T-helper 1 cell (primary cell): Measurements from ENCODE around the gene KRTAP7-1.
A peak's percentile ranks its signal among the peaks of the same experiment; 100 is the strongest.

ENCODE experiments used
- DNase-seq, 5 donors: peaks; one replicate each; pipeline ENCODE4 v3.0.0-alpha.2; 2012 to 2020
- total RNA-seq, 4 donors: gene quantifications; one replicate each; lab custom pipeline; 2026; lab: John Stamatoyannopoulos, UW

Gene KRTAP7-1
- 0 reads per million in 4 donors for total RNA-seq

DNA sequence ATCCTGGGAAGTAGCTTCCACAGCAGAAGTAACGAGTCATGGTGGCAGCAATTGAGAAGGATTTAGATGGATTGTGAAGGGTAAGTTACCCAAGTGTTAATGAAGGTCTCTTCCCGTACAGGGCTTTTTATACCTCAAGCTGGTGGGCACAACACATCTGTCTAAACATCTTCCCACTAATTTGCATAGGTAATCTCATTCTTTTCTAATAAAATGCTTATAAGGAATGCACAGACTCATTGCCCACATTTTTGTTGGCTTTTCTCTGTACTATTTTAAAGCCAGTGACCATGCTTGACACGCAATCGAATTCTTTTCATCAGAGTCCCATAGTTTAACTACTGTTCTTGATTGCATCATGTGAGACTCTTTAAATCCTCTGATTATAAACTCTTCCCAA is at the start of gene KRTAP7-1:
TSS of gene KRTAP7-1 (minus strand) at position 101 of the 400 bp plus-strand sequence. CDS start at position 40, 61 bp downstream.
- no peak for DNase-seq

- DNase-seq, result no peak
Measured at GRCh38 chr21:30874526-30874925, 45.0 kb upstream of the KRTAP7-1 start.

DNA sequence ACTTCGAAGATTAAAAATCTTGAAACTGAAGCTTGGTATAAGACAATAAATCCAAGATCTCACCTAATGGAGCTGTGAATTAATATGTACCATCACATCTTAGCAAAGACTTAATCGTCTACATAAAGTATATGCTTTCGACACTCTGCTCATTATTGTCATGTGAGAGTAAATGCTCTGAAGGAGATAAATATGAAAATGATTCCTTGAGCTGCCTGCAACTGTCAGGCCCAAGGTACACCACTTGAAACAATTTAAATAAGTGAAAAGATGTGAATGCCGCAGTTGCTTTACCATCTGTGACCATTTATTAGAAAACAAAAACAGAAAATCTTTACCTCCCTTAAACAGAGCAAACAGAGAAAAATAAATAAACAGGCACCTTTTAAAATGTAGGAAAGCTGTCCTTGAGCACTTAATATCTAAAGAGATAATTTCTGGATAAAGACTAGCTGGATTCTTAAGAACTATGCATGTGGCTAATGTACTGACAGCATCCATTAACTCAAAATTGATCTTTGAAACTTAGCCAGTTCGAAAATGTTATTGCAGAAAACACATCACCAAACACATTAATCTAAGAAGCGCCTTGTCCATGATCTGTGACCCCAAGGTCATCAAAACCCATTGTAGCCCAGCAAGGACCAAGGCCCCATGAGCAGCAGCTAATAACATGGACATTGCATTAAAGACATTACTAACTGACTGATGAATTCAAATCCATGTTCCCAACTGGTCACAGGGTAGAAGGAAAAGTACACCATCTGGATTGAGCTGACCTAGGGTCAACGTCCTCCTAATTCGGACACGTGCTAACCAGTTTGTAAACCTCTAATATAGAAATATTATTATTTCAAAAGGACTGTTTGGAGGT is 18.3 kb upstream of the KRTAP7-1 start:
- no peak for DNase-seq

DNA sequence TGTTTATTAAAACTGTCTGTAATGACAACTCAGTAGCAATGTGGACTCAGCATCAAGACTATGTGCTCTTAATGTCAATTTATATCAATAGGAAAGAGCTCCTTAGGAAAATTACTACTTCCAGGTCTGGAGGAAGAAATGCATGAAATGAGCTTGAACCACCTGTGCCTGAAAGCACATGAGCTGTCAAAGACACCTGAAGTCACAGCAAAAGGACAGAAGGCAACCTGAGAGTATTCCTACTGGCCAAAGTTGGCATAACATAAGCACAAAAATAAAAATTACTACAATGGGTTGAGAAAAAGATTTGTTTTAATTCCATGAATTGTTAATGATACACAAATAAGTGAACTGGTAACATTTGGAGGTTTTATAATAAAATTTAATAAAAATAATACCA is 13.4 kb upstream of the KRTAP7-1 start:
- DNase-seq, result no peak

- DNase-seq, result peak in 1 of 5 donors; percentile 17
Measured at GRCh38 chr21:30839304-30839703, 9.7 kb upstream of the KRTAP7-1 start.

- DNase-seq, result no peak
Measured at GRCh38 chr21:30838536-30838935, 9.0 kb upstream of the KRTAP7-1 start.

- DNase-seq, result peak in 2 of 5 donors; percentile 20 to 45
Measured at GRCh38 chr21:30831194-30831765, 1.7 kb upstream of the KRTAP7-1 start.

GRCh38 chr21:30818837-30819610 is 10.5 kb downstream of the KRTAP7-1 start:
- peak in 1 of 5 donors; percentile 1 for DNase-seq

GRCh38 chr21:30813174-30813573 is 16.4 kb downstream of the KRTAP7-1 start, which contains the start of gene KRTAP8-1:
KRTAP8-1 (minus strand) TSS chr21:30813274; CDS start chr21:30813220, 54 bp downstream.
- DNase-seq, result no peak

DNA sequence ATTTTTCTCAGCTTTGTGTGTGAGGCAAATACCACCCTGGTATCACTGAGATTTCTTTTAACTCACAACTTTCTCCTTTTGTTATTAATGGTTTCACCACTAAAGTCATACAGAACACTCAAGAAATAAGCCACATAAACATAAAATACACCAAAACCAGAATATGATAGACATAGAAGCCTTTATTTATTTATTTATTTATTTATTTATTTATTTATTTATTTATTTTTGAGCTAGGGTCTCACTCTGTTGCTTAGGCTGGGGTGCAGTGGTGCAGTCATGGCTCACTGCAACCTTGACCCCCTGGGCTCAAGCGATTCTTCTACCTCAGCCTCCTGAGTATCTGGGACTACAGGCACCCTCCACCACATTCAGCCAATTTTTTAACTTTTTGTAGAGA is 29.0 kb downstream of the KRTAP7-1 start:
- DNase-seq, result no peak

DNA sequence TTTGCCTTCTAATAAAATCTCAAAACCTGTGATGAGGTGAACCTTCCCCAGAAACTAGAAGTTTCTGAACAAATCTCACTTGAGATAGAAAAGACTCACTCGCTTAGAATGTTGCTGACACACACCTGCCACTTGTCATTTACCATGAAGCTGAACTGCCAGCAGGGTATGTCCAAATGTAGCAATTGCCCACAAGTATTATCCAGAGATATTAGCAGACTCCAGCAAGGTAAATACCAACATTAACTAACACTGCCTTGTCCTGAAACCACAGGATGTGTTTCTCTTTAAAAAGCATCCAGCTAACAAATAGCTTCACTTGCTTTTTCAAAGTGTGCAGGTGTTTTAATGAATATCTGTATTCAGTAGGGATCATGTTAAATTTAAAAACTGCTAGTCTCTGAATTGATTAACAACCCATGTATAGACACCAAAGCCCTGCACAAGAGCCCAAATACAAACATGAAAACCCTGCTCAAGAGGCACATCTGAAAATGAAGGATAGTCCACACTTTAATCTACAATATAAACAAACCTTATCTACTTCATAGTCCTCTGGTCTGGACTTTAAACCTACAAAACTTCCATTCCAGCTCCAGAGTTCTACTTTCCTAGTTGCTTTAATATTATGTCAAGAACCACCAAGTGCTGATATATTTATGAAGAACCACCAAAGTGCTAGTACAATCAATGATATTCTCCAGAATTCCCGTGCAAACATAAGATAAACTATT is 35.8 kb downstream of the KRTAP7-1 start:
- DNase-seq, result no peak

GRCh38 chr21:30779249-30779648 is 50.3 kb downstream of the KRTAP7-1 start:
- no peak for DNase-seq
